Measurements from ENCODE around the gene XPA. TPM values are rescaled to one million over a fixed set of nuclear protein-coding genes. Genes with fewer than 3 reads are reported as not detected.

Gene XPA
- total RNA-seq, 2 donors from 2014 or later: 9.6 to 15.8 TPM

DNA sequence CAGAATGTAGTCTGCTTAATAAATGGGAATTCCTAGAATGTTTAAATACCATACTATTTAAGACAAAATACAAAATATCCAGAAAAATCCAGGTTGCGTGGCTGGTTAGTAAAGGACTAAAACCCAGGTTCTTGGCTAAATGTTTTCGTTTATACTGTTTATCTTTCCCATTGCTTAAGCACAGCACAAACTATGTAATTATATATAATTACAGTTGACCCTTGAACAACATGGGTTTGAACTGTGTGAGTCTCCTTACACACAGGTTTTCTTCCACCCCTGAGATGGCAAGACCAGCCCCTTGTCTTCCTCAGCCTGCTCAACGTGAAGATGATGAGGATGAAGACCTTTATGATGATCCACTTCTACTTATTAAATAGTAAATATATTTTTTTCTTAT is 24.7 kb downstream of the XPA start:
- DNase-seq (no peak), ATAC-seq (no peak)
- TF ChIP-seq, protein P1, sequence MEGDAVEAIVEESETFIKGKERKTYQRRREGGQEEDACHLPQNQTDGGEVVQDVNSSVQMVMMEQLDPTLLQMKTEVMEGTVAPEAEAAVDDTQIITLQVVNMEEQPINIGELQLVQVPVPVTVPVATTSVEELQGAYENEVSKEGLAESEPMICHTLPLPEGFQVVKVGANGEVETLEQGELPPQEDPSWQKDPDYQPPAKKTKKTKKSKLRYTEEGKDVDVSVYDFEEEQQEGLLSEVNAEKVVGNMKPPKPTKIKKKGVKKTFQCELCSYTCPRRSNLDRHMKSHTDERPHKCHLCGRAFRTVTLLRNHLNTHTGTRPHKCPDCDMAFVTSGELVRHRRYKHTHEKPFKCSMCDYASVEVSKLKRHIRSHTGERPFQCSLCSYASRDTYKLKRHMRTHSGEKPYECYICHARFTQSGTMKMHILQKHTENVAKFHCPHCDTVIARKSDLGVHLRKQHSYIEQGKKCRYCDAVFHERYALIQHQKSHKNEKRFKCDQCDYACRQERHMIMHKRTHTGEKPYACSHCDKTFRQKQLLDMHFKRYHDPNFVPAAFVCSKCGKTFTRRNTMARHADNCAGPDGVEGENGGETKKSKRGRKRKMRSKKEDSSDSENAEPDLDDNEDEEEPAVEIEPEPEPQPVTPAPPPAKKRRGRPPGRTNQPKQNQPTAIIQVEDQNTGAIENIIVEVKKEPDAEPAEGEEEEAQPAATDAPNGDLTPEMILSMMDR (IDR thresholded peaks at IDR 0.05): no peak
- no peak for TF ChIP-seq POLR2A (IDR thresholded peaks at IDR 0.05)
- Histone ChIP-seq H3K27ac (no peak overlapping the region), H3K27me3 (no peaks in the 10 kb centered on the region), H3K9me3 (no peaks in the 10 kb centered on the region), H3K4me3 (no peak overlapping the region), H3K4me1 (no peaks in the 10 kb centered on the region), H3K36me3 (replicated peaks in 1 of 2; ENCODE audit: insufficient read depth in 1 of 2, low read depth in 2 of 2) (peaks cover 0 to 39% of the 10 kb centered on the region in 2 donors)
- intact Hi-C loops (cut with DNase I): no loop called here
- 85 to 91% methylated on average over 3 of the region's 3 CpGs for WGBS, 2 donors

DNA sequence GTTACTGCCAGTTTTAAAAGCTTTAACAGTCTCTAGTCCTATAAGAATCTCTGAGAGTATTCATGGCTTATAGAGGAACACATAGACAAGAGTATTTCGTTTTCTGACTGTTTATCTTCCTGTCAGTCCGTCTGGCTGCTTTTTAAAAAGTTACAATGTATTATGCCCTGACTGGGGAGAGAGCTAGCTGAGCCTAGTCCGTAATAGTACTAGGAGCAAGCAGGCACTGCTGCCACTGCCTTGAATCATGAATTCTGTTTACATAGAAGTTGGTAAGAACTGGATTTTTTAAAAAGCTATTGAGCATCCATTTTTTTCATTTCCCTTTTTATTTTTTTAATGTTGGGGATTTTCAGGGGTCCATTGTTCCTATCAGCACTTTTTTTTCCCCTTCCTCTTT is 26.6 kb downstream of the XPA start:
- Histone ChIP-seq H3K27me3 (no peaks in the 10 kb centered on the region), H3K36me3 (replicated peaks in 1 of 2; ENCODE audit: insufficient read depth in 1 of 2, low read depth in 2 of 2) (peaks cover 0 to 46% of the 10 kb centered on the region in 2 donors), H3K4me3 (no peak overlapping the region), H3K4me1 (no peaks in the 10 kb centered on the region), H3K9me3 (no peaks in the 10 kb centered on the region), H3K27ac (no peak overlapping the region)
- intact Hi-C loops (cut with DNase I): no loop called here
- ATAC-seq (no peak), DNase-seq (no peak)
- 75 to 77% methylated on average over 3 of the region's 3 CpGs for WGBS, 2 donors
- no peak for TF ChIP-seq POLR2A (IDR thresholded peaks at IDR 0.05)
- TF ChIP-seq, protein P1 (IDR thresholded peaks at IDR 0.05): no peak

GRCh38 chr9:97668485-97668884 is 28.7 kb downstream of the XPA start:
- 92 to 94% methylated on average over 3 of the region's 3 CpGs for WGBS, 2 donors
- no peaks in the 10 kb centered on the region for H3K9me3 ChIP-seq
- no peaks in the 10 kb centered on the region for H3K27me3 ChIP-seq
- H3K4me3 ChIP-seq: no peak overlapping the region
- DNase-seq: no peak
- ATAC-seq: no peak
- H3K27ac ChIP-seq: no peak overlapping the region
- H3K36me3 ChIP-seq (replicated peaks in 1 of 2; ENCODE audit: insufficient read depth in 1 of 2, low read depth in 2 of 2): peaks cover 16 to 41% of the 10 kb centered on the region in 2 donors
- H3K4me1 ChIP-seq: no peaks in the 10 kb centered on the region
- intact Hi-C loops (cut with DNase I): no loop called here
- TF ChIP-seq, protein P1 (IDR thresholded peaks at IDR 0.05): no peak
- TF ChIP-seq POLR2A (IDR thresholded peaks at IDR 0.05): no peak

DNA sequence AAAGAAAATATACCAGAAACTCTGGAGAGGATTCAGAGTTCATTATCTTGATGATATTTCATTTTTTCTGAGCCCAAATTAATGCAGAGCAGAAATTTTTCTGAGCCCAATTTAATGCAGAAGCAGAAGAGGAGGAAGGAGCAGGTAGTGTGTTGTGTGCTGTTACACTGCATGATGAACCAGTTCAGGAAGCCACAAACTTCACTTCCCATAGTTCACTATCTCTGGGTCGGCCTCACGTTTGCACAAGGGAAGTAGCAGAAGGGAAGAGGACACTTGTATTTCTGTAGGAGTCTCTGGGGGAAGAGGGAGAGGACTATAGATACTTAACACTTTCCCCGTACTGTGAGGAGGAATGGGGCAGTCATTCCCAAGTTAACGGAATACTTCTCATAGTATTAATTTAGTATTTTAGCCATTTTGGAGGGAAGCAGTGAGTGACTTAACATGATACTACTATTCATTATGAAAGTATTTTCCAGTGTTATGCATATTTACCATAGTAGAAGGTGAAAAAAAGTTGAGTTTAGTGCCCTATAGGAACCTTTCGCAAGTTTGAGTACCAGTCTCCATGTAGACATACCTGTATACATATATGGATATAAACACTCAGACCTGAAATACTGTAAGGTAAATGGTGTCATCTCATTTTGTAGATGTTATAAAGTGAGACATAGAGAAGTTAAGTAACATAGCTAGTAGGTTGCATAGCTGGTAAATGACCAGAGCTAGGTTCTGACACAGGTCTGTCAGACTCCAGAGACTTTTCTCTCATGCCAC is 30.0 kb downstream of the XPA start:
- Histone ChIP-seq H3K27ac (no peak overlapping the region), H3K4me3 (no peak overlapping the region), H3K9me3 (no peaks in the 10 kb centered on the region), H3K36me3 (replicated peaks in 1 of 2; ENCODE audit: insufficient read depth in 1 of 2, low read depth in 2 of 2) (peaks cover 16 to 40% of the 10 kb centered on the region in 2 donors), H3K27me3 (no peaks in the 10 kb centered on the region), H3K4me1 (no peaks in the 10 kb centered on the region)
- ATAC-seq: no peak
- intact Hi-C loops (cut with DNase I): no loop called here
- no peak for DNase-seq
- 80% methylated on average over 5 of the region's 5 CpGs for WGBS, 2 donors
- TF ChIP-seq, protein P1 (IDR thresholded peaks at IDR 0.05): no peak
- TF ChIP-seq POLR2A (IDR thresholded peaks at IDR 0.05): no peak

- ATAC-seq (no peak), DNase-seq (no peak)
- Histone ChIP-seq H3K9me3 (no peaks in the 10 kb centered on the region), H3K4me1 (no peaks in the 10 kb centered on the region), H3K27ac (no peak overlapping the region), H3K27me3 (no peaks in the 10 kb centered on the region), H3K36me3 (replicated peaks in 1 of 2; ENCODE audit: insufficient read depth in 1 of 2, low read depth in 2 of 2) (peaks cover 16 to 36% of the 10 kb centered on the region in 2 donors), H3K4me3 (no peak overlapping the region)
- TF ChIP-seq, protein P1 (IDR thresholded peaks at IDR 0.05): no peak
- TF ChIP-seq POLR2A (IDR thresholded peaks at IDR 0.05): no peak
- 87 to 92% methylated on average over 3 of the region's 3 CpGs for WGBS, 2 donors
- intact Hi-C loops (cut with DNase I): no loop called here
Observed at GRCh38 chr9:97665742-97666141, 31.4 kb downstream of the XPA start.
